Testis (tissue), 2 donors: ENCODE results near the gene SPPL3.

ENCODE experiments used
- CTCF ChIP-seq, 3 experiments: fragments of 450-650 bp in 2 of 3; fragments of 200-600 bp in 1 of 3; sonication (generic) in 1 of 3; IDR thresholded peaks; one replicate each; pipeline ENCODE4 v1.5.1; 2016 to 2019; ENCODE audit warnings: antibody characterized with exemption in 3 of 3, mild to moderate bottlenecking in 2 of 3, moderate library complexity in 1 of 3
- POLR2A ChIP-seq: fragments of 450-650 bp; IDR thresholded peaks from one replicate; pipeline ENCODE4 v1.6.1; 2017; ENCODE audit warnings: antibody characterized with exemption, mild to moderate bottlenecking, moderate library complexity

DNA sequence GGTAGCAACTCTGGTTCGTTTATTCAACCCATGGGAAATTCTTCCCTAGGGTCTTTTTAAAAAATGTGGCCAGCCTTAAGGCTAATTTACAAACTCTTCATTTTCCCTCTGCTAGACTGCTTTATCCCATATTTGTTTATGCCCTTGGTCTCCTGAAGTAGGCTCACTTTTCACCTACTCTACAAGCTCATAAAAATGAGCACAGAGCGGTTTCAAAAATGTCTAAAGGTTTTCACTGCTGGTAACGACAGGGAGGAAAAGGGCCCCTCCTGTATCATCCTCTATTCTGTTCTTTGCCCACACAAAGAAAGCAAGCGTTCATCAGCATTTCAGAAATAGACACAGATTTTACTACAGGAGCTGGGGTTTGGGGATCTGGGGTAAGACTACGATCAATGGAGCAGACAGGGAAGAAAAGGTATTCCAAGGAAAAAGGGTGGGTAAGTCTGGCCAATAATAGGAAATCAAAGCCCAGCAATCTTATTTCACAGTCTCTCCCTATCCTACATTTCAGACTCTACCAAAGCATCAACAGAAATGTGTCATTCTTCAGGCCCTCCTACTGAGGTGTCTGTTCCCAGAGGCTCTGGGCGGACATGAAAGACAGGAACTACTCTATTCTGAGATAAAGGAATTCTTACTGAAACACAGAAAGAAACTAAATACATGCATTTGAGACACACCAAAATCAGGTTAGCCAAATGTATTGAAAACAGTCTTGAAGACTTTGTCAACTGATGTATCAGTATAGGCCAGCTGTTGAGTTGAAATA, 86.4 kb downstream of the SPPL3 start:
- no peak for TF ChIP-seq CTCF (IDR thresholded peaks at IDR 0.05)
- no peak for TF ChIP-seq POLR2A
